T-cell (primary cell): ENCODE results near the gene SMIM23. TPM values are rescaled to one million over a fixed set of nuclear protein-coding genes. Genes with fewer than 3 reads are reported as not detected.

ENCODE experiments used
- ATAC-seq, 4 experiments: fragments of 200-7000 bp in 3 of 4; fragments of 150-1000 bp in 1 of 4; cut with Tn5 transposase; replicated peaks in 1 of 4; 1 replicate in 3 of 4; 2 replicates in 1 of 4; pipeline ENCODE4 v1.10.0; 2021; ENCODE audit warnings: moderate library complexity in 3 of 4, mild to moderate bottlenecking in 2 of 4, moderate number of reproducible peaks in 1 of 4
- CTCF ChIA-PET, 2 donors: fragments of 300-600 bp; sonication (Branson Sonifier 250); formaldehyde crosslinking; loops; one replicate each; lab custom pipeline; 2022; ENCODE audit warnings: antibody characterized with exemption in 2 of 2; lab: Charles Lee
- POLR2A ChIA-PET, 2 donors: fragments of 300-600 bp; sonication (Branson Sonifier 250); formaldehyde crosslinking; loops; one replicate each; lab custom pipeline; 2022; ENCODE audit warnings: antibody characterized with exemption in 2 of 2; lab: Charles Lee
- DNase-seq, 35 experiments: peaks; one replicate each; pipeline versions ENCODE4 v3.0.0 to v3.0.0-alpha.2; 2013 to 2023
- H3K27ac ChIP-seq: one replicate; pipeline ENCODE4 v1.5.1; 2013; ENCODE audit warnings: low read length
- H3K27me3 ChIP-seq, 2 experiments: replicated peaks in 1 of 2; 1 replicate in 1 of 2; 2 replicates in 1 of 2; pipeline versions ENCODE4 v1.6.1 to v1.7.0; 2013; ENCODE audit warnings: low read length in 1 of 2, mixed read lengths in 1 of 2; ENCODE audit not compliant: control insufficient read depth in 2 of 2, insufficient read depth in 2 of 2; ENCODE audit errors: extremely low read depth in 1 of 2
- H3K36me3 ChIP-seq, 2 donors: 1 replicate in 1 of 2; 2 replicates in 1 of 2; pipeline versions ENCODE4 v1.6.1 to v1.7.0; 2013; ENCODE audit warnings: low read length in 1 of 2; ENCODE audit not compliant: control insufficient read depth in 2 of 2, insufficient read depth in 1 of 2; ENCODE audit errors: extremely low read depth in 1 of 2
- H3K4me1 ChIP-seq, 2 experiments: 1 replicate in 1 of 2; 2 replicates in 1 of 2; pipeline versions ENCODE4 v1.6.1 to v1.7.0; 2013; ENCODE audit warnings: low read length in 2 of 2, mixed read lengths in 1 of 2; ENCODE audit not compliant: insufficient read depth in 2 of 2, control insufficient read depth in 1 of 2; ENCODE audit errors: extremely low read depth in 1 of 2
- H3K4me3 ChIP-seq, 2 donors: 1 replicate in 1 of 2; 2 replicates in 1 of 2; pipeline versions ENCODE4 v1.5.1 to v1.7.0; 2013; ENCODE audit warnings: mild to moderate bottlenecking in 2 of 2, low read length in 1 of 2, moderate library complexity in 1 of 2; ENCODE audit not compliant: control insufficient read depth in 1 of 2; ENCODE audit errors: extremely low read depth in 1 of 2
- H3K9me3 ChIP-seq: 2 replicates; pipeline ENCODE4 v1.7.0; 2013
- H3K27ac Mint-ChIP-seq, 2 donors: one replicate each; pipeline ENCODE4 v1.8.0; 2020 to 2021; ENCODE audit warnings: mild to moderate bottlenecking in 2 of 2, mixed read lengths in 2 of 2
- H3K27me3 Mint-ChIP-seq, 2 donors: one replicate each; pipeline ENCODE4 v1.8.0; 2021 to 2022; ENCODE audit warnings: mixed read lengths in 2 of 2
- H3K36me3 Mint-ChIP-seq: one replicate; pipeline ENCODE4 v1.8.0; 2021; ENCODE audit warnings: mixed read lengths
- H3K4me1 Mint-ChIP-seq, 3 donors: one replicate each; pipeline ENCODE4 v1.8.0; 2020 to 2022; ENCODE audit warnings: mixed read lengths in 3 of 3, mild to moderate bottlenecking in 1 of 3
- H3K4me3 Mint-ChIP-seq, 3 donors: one replicate each; pipeline ENCODE4 v1.8.0; 2020 to 2022; ENCODE audit warnings: mild to moderate bottlenecking in 3 of 3, mixed read lengths in 3 of 3, moderate library complexity in 3 of 3
- H3K9me3 Mint-ChIP-seq, 3 donors: one replicate each; pipeline ENCODE4 v1.8.0; 2020 to 2022; ENCODE audit warnings: mixed read lengths in 3 of 3
- WGBS: methylation state at CpG from one replicate; pipeline ENCODE4 v1.1.5; 2013; ENCODE audit warnings: missing lambda C conversion rate; ENCODE audit not compliant: insufficient coverage; 5-methylcytosine and 5-hydroxymethylcytosine counted together
- total RNA-seq, 35 experiments: library from RNA in 6 of 35; stranded (reverse) in 6 of 35; fragments of 120-200 nt in 1 of 35; gene quantifications; one replicate each; pipeline versions ENCODE4 v1.2.1 to v1.2.4 and lab custom pipeline; 2013 to 2026

The SMIM23 gene
- total RNA-seq, 5 donors from 2014 or later (not counting 1 experiment from before 2014, with no cell fraction given) = not detected

DNA sequence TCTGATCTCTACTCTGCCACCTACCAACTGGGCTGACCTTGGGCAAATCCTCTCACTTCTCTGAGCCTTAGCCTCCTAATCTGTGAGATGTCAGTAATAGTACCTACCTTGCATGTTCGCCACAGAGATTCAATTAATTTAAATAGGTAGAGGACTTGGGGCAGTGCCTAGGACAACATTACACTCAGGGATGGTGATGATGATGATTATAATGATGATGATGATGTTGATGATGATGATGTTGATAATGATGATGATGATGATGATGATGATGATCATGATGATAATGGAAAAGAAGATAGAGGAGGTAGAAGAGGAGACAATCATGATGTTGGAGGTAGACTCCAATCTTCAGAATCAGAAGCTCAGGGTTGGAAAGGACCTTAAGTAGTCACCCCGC is 40.7 kb upstream of the SMIM23 start:
- peaks cover 0 to 2% of the 10 kb centered on the region in 2 donors for H3K27me3 Mint-ChIP-seq
- ATAC-seq = no peak
- Histone ChIP-seq H3K9me3 (no peaks in the 10 kb centered on the region), H3K36me3 (no peaks in the 10 kb centered on the region), H3K4me1 (no peaks in the 10 kb centered on the region), H3K4me3 (no peak overlapping the region), H3K27ac (no peak overlapping the region), H3K27me3 (peaks cover 0 to 2% of the 10 kb centered on the region in 2 experiments)
- H3K4me3 Mint-ChIP-seq = no peak overlapping the region
- DNase-seq = no peak
- no CpG with 5 or more reads among the region's 2 CpGs for WGBS
- ChIA-PET CTCF (interaction anchor here in 1 of 2 donors (0.6 to 0.7 kb wide), 2 partner anchors 57 to 184 kb away, joined by 3 read pairs; no protein-coding TSS in a partner anchor), POLR2A (no interaction called here)
- no peak overlapping the region for H3K27ac Mint-ChIP-seq
- H3K4me1 Mint-ChIP-seq = no peaks in the 10 kb centered on the region
- H3K9me3 Mint-ChIP-seq = no peaks in the 10 kb centered on the region
- no peaks in the 10 kb centered on the region for H3K36me3 Mint-ChIP-seq

DNA sequence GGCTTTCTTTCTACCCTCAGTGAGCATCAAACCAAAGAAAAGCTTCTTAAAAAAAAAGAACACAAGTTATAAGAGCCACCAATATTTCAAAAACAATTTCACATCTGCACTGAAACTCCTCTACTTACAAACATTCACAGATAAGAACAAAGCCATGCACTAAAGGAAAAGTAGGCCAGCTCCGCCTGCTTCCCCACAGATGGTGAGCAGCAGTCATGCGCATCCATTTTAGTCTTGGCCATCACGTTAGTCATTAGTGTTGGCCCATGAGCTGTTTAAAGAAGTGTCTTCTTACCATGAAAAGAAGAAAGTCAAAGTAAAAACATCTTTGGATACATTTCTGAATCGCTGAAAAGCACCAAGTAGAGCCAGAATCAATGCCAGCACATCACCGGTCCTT is 40.0 kb upstream of the SMIM23 start:
- no peak overlapping the region for H3K27ac Mint-ChIP-seq
- ATAC-seq (no peak), DNase-seq (no peak)
- Histone ChIP-seq H3K9me3 (no peaks in the 10 kb centered on the region), H3K4me1 (no peaks in the 10 kb centered on the region), H3K27ac (no peak overlapping the region), H3K36me3 (no peaks in the 10 kb centered on the region), H3K4me3 (no peak overlapping the region), H3K27me3 (peaks cover 0 to 7% of the 10 kb centered on the region in 2 experiments)
- 80% methylated on average over 1 of the region's 5 CpGs for WGBS
- CTCF ChIA-PET = interaction anchor here in 1 of 2 donors (0.6 kb wide), 1 partner anchor 185 kb away, joined by 3 read pairs; no protein-coding TSS in a partner anchor
- H3K4me3 Mint-ChIP-seq = no peak overlapping the region
- no peaks in the 10 kb centered on the region for H3K9me3 Mint-ChIP-seq
- no peaks in the 10 kb centered on the region for H3K4me1 Mint-ChIP-seq
- no peaks in the 10 kb centered on the region for H3K36me3 Mint-ChIP-seq
- POLR2A ChIA-PET = no interaction called here
- peaks cover 0 to 2% of the 10 kb centered on the region in 2 donors for H3K27me3 Mint-ChIP-seq

DNA sequence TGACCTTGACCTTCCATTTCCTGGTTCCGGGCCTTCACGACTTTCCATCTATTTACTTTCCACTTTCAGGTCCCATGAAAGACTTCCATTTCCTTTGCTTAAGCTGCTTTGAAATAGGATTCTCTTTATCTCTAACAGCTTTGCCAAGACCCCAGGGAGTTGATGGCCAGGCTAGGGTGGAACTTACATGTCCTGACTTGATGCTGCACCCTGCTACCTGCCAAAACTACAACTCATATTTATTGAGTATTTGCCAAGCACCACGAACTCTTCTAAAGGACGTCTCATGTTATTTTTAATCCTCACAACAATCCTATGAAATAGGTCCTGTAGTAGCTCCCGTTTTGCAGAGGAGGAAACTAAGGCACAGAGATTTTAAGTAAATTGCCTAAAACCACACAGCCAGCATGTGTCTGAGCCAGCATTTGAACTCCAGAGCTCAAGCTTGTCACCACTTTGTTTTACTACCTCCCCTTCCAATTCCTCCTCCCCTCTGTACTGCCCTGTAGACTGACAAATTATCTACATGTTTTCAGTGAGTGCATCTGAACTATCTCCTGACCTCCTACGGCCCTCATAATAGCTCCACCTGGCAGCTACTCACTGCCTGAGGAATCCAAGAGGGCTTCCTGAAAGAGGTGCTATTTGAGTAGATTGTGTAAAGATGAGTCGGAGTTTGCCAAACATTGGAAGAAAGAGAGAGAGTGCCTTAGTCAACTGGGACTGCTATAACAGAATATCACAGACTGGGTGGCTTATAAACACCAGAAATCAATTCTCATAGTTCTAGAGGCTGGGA is 38.4 kb upstream of the SMIM23 start:
- H3K27ac Mint-ChIP-seq = no peak overlapping the region
- CTCF ChIA-PET = no interaction called here
- 73% methylated on average over 2 of the region's 7 CpGs for WGBS

DNA sequence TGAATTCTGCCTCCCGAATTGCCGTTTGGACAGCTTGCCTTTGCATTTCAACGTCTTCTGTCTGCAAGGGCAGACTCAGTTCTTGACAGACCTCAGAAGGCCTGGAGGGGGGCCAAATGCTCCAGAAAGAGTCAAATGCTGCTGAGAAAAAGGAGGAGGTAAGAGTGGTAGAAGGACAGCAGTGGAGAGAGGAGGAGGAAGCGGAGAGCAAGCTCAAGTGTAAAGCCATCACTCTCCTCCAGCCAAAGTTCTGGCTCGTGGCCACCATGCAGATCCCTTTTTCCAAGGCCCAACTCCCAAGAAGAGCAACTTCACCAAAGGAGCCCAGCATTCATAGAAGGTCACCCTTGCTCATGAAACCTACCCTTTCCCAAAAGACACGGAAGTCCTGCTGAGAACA is 36.9 kb upstream of the SMIM23 start:
- no peak overlapping the region for H3K27ac ChIP-seq
- H3K9me3 Mint-ChIP-seq = no peaks in the 10 kb centered on the region
- H3K27me3 Mint-ChIP-seq = peaks cover 0 to 3% of the 10 kb centered on the region in 2 donors
- peaks cover 0 to 12% of the 10 kb centered on the region in 2 experiments for H3K27me3 ChIP-seq
- POLR2A ChIA-PET = no interaction called here
- no peaks in the 10 kb centered on the region for H3K36me3 ChIP-seq
- H3K27ac Mint-ChIP-seq = no peak overlapping the region
- no peak overlapping the region for H3K4me3 ChIP-seq
- CTCF ChIA-PET = no interaction called here
- WGBS = 72% methylated on average over 3 of the region's 6 CpGs
- ATAC-seq = no peak
- no peak overlapping the region for H3K4me3 Mint-ChIP-seq
- DNase-seq = no peak
- H3K36me3 Mint-ChIP-seq = no peaks in the 10 kb centered on the region
- H3K4me1 ChIP-seq = no peaks in the 10 kb centered on the region
- H3K9me3 ChIP-seq = no peaks in the 10 kb centered on the region
- no peaks in the 10 kb centered on the region for H3K4me1 Mint-ChIP-seq

More for the DNA sequence above, 38.4 kb upstream of the SMIM23 start:
- Mint-ChIP-seq H3K27me3 (peaks cover 0 to 3% of the 10 kb centered on the region in 2 donors), H3K4me3 (no peak overlapping the region), H3K4me1 (no peaks in the 10 kb centered on the region), H3K9me3 (no peaks in the 10 kb centered on the region), H3K36me3 (no peaks in the 10 kb centered on the region)
- Histone ChIP-seq H3K4me1 (no peaks in the 10 kb centered on the region), H3K27ac (no peak overlapping the region), H3K27me3 (peaks cover 0 to 12% of the 10 kb centered on the region in 2 experiments), H3K36me3 (no peaks in the 10 kb centered on the region), H3K9me3 (no peaks in the 10 kb centered on the region), H3K4me3 (no peak overlapping the region)
- ATAC-seq (no peak), DNase-seq (no peak)
- POLR2A ChIA-PET = no interaction called here

DNA sequence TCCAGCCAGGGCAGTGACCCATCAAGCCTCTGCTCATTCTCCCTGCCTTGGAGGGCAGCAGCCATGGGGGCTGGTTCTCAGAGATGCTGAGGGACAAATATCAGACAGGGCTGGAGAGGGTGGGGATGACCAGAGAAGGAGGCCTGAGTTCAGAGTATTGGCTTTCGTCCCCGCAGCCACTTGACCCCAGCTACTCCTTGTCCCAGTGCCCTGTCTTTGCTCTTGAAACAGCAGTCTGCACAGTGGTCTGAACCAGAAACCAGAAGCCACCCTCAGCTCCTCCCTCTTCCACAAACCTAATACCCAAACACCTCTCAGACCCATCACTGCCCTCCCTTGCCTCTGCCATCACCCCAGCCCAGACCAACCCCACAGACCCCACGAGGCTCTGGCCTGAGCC is 36.3 kb upstream of the SMIM23 start:
- no peak overlapping the region for H3K4me3 ChIP-seq
- H3K27ac Mint-ChIP-seq = no peak overlapping the region
- no peaks in the 10 kb centered on the region for H3K36me3 Mint-ChIP-seq
- ATAC-seq (no peak), DNase-seq (no peak)
- no peaks in the 10 kb centered on the region for H3K4me1 ChIP-seq
- H3K9me3 Mint-ChIP-seq = no peaks in the 10 kb centered on the region
- H3K4me1 Mint-ChIP-seq = no peaks in the 10 kb centered on the region
- H3K9me3 ChIP-seq = no peaks in the 10 kb centered on the region
- H3K4me3 Mint-ChIP-seq = no peak overlapping the region
- no peaks in the 10 kb centered on the region for H3K36me3 ChIP-seq
- WGBS = 77% methylated on average over 2 of the region's 3 CpGs
- peaks cover 0 to 12% of the 10 kb centered on the region in 2 experiments for H3K27me3 ChIP-seq
- POLR2A ChIA-PET = no interaction called here
- no peak overlapping the region for H3K27ac ChIP-seq
- CTCF ChIA-PET = no interaction called here
- peaks cover 0 to 3% of the 10 kb centered on the region in 2 donors for H3K27me3 Mint-ChIP-seq

DNA sequence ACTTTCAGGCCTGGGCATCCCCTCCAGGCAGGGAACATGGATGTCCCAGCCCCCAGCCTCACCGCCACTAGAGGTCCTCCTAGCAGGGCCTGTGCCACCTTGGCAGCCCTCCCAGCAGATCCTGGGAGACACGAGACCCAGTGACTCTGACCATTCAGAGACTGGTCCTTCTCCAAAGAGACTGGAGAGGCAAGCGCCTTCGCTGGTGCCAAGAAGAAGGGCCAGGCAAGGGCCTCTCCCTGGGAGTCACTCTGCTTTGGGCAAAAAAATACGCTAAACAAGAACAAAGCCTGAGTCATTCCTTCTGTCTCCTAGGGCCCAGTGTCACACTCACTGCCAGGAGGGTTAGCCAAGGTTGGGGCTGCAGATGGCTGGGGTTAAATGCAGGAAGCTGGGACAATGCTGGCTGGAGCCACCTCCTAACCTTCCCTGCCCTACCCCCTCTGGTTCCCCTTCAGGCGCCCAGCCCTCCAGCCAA is 35.3 kb upstream of the SMIM23 start:
- Mint-ChIP-seq H3K9me3 (no peaks in the 10 kb centered on the region), H3K4me3 (no peak overlapping the region), H3K4me1 (no peaks in the 10 kb centered on the region), H3K36me3 (no peaks in the 10 kb centered on the region), H3K27ac (no peak overlapping the region), H3K27me3 (peaks cover under 1 to 3% of the 10 kb centered on the region in 2 donors)
- ChIA-PET CTCF (no interaction called here), POLR2A (no interaction called here)
- 82% methylated on average over 6 of the region's 6 CpGs for WGBS
- DNase-seq (no peak), ATAC-seq (peak in 1 of 4 experiments; percentile 17)
- no peak overlapping the region for H3K27ac ChIP-seq
- H3K9me3 ChIP-seq = no peaks in the 10 kb centered on the region
- no peaks in the 10 kb centered on the region for H3K4me1 ChIP-seq
- no peak overlapping the region for H3K4me3 ChIP-seq
- H3K27me3 ChIP-seq = peaks cover 0 to 12% of the 10 kb centered on the region in 2 experiments
- no peaks in the 10 kb centered on the region for H3K36me3 ChIP-seq
